ENCODE results near the gene WIPF2. TPM values are rescaled to one million over a fixed set of nuclear protein-coding genes. Genes with fewer than 3 reads are reported as not detected.

The WIPF2 gene
- total RNA-seq, 1 experiment from 2014 or later, result 23.0 TPM

GRCh38 chr17:40293363-40293762 is 74.3 kb downstream of the WIPF2 start:
- Mint-ChIP-seq H3K4me3 (no peak overlapping the region), H3K27me3 (ENCODE audit: low read depth) (no peaks in the 10 kb centered on the region), H3K36me3 (peaks cover 74% of the 10 kb centered on the region), H3K27ac (peak overlapping the region; percentile 28), H3K4me1 (peaks cover 54% of the 10 kb centered on the region), H3K9me3 (no peaks in the 10 kb centered on the region)
- TF ChIP-seq MYBL2 (CRISPR knock-in tag; IDR thresholded peaks at IDR 0.05), result no peak
- no peak for TF ChIP-seq GABPB1 (CRISPR knock-in tag; IDR thresholded peaks at IDR 0.05)
- no peak for TF ChIP-seq SMAD4 (CRISPR knock-in tag; IDR thresholded peaks at IDR 0.05)
- TF ChIP-seq NFE2L1 (CRISPR knock-in tag; IDR thresholded peaks at IDR 0.05), result no peak
- TF ChIP-seq FOXJ3 (CRISPR knock-in tag; IDR thresholded peaks at IDR 0.05; ENCODE audit: borderline replicate concordance), result no peak
- no peak for TF ChIP-seq SOX15 (CRISPR knock-in tag; IDR thresholded peaks at IDR 0.05)
- no peak for TF ChIP-seq GTF2I (CRISPR knock-in tag; conservative IDR thresholded peaks at IDR 0.05)
- no peak for TF ChIP-seq CREM (CRISPR knock-in tag; IDR thresholded peaks at IDR 0.05)
- TF ChIP-seq ZNF532 (CRISPR knock-in tag; IDR thresholded peaks at IDR 0.05; ENCODE audit: borderline replicate concordance), result no peak
- no peak for TF ChIP-seq ZBTB43 (CRISPR knock-in tag; IDR thresholded peaks at IDR 0.05)
- no peak for TF ChIP-seq STAT6 (CRISPR knock-in tag; conservative IDR thresholded peaks at IDR 0.05; ENCODE audit: low read depth)
- no peak for TF ChIP-seq FOXK1 (CRISPR knock-in tag; IDR thresholded peaks at IDR 0.05)
- no peak for TF ChIP-seq USF2 (CRISPR knock-in tag; IDR thresholded peaks at IDR 0.05)
- TF ChIP-seq TP53 (CRISPR knock-in tag; IDR thresholded peaks at IDR 0.05), result no peak
- TF ChIP-seq ZNF219 (CRISPR knock-in tag; IDR thresholded peaks at IDR 0.05; ENCODE audit: borderline replicate concordance), result no peak
- TF ChIP-seq USF1 (CRISPR knock-in tag; IDR thresholded peaks at IDR 0.05), result no peak
- no peak for TF ChIP-seq ZNF512 (CRISPR knock-in tag; IDR thresholded peaks at IDR 0.05; ENCODE audit: borderline replicate concordance)
- ChIA-PET CTCF (interaction anchor here (0.6 to 13.6 kb wide), 2 partner anchors 60 to 158 kb away, joined by 5 to 82 read pairs; no protein-coding TSS in a partner anchor), POLR2A (no interaction called here)
- no peak for ATAC-seq
- DNase-seq (ENCODE audit: low spot score), result no peak

All from WTC11 (cell line).